GM18498 (cell line): ENCODE results near the gene ZNF407.

Experiments used
- ATAC-seq: cut with Tn5 transposase; IDR thresholded peaks from one replicate; pipeline ENCODE4 v1.9.1; 2021; ENCODE audit warnings: mild to moderate bottlenecking, moderate library complexity; ENCODE audit not compliant: unreplicated experiment

The ZNF407 gene

DNA sequence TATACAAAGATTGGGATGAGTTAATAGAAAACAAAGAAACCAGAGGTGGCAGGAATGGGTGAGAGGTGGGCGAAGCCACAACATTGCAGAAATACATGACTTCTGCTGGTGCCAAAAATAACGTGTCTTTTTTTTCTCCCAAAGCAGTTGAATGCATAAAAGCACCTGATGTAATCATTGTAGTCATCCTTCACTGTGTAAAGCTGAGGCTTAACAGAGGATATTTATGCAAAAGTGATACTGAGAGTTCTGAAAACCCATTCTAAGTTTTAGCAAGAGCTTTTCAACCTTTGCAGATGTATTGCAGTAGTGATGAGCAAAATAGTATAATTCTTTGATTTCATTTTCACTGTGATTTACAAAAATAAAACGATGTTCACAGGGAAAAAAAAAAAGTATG lies 438.3 kb downstream of the ZNF407 start:
- no peak for ATAC-seq

DNA sequence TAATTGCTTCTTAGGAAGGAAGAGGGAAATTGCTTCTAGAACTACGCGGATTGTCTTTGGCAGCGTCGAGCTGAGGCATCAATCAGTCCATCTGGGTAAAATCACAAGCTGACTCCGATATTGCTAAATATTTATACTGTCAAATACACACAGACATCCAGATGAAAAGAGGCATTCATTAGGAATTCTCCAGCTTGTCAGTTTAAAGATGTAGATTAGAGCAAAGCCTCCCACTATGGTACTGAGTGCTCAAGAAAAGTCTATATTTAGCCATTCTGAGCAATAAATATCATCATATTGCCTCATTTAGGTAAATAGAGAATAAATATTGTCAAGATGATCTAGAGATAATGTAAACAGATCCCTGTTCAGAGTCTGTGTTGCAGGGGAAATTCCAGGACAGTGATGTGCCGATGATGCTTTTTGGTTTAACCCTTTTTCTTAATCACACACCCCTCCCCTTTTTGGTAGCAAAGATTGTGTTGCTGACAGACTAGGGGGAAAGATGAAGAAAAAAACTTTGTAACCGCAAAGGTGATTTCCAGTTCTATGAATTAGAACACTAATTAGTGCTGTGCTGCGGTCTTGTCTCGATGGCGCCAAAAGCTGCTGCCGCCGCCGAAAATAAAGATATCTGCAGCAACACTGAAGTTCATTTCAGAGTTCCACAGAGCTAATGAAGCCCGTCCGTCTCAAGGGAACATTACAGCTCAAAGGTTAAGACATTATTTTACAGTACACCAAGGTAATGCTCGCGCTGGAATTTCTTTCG lies 439.4 kb downstream of the ZNF407 start:
- no peak for ATAC-seq

DNA sequence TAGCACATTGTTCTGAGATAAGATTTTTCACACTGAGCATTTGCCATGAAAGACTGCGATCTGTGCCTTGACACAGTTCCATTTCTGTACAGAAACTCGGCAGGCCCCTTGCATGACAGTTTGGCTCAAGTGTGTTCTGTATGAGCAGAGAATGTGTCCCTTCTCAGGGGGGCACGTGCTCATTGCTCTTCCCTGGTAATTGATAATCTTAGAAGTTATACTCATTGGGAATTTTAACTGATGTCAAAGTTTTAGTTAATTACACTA lies 440.0 kb downstream of the ZNF407 start:
- ATAC-seq, result no peak

DNA sequence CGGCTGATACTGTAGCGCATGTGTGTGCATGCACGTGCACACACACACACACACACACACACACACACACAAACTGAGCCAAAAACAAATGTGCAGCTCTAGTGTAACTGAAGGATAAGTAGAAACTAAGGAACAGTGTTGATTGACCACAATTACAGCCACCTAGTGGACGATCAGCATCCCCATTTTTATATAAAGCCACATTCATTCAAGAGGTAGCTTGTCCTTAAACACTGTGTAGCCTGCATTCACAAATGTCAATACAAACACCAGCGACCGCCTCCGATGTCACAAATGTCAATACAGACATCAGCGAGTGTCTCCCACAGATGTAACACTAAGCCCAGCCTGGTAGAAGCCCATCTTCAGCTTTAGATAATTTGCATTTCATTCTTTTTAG lies 443.9 kb downstream of the ZNF407 start:
- no peak for ATAC-seq

DNA sequence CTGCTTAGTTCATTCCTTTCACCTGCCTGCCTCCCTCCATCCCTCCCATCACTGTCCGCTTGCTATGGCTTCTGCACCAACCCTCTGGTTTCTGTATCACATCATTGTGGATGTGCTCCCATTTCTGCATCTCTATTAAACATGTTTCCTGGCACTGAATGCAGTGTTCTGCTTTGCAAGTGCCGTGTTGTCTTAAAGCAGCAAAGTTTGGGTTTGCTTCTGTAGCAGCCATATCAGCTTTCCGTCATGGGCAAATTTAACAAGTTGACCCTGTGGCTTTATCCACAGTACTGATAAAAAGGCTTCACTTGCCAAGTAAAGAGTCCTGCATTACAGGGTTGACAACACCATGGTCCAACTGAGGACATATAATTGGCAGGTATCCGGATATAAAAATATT lies 445.8 kb downstream of the ZNF407 start:
- ATAC-seq, result no peak

DNA sequence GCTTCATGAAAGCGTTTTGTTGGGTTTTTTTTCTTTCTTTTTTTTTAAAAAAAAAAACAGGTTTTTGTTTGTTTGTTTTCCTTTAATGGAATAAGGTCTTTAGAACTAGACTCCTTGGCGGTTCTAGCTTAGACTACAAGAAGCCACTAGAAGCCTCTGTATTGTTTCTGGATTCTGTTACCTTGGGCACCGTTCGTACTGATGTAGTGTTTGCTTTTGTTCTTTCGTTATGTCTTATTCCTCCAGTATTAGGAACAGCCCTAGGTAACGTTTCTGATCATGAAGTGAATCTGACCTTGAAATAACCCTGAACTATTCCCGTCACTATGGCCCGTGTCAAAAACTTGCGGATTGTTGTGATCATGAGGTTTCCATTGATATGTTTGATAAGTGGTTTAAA lies 446.6 kb downstream of the ZNF407 start:
- ATAC-seq, result no peak

DNA sequence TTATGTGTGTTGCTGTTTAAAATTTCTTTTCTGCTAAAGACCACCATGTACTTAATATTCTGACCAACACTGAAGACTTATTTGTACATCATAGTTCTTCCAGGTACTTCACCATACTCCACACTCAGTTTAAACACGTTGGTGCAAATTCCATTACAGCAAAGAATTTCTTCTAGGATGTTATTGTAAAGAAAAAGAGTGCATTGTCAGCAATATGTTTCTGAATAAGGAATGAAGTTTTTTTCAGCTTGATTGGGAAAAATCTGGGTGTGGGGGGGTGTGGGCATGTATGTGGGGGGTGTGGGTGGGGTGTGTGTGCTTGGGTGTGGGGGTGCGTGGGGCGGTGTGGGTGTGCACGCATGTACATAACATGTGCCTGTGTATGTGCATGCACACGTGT lies 447.1 kb downstream of the ZNF407 start:
- no peak for ATAC-seq

DNA sequence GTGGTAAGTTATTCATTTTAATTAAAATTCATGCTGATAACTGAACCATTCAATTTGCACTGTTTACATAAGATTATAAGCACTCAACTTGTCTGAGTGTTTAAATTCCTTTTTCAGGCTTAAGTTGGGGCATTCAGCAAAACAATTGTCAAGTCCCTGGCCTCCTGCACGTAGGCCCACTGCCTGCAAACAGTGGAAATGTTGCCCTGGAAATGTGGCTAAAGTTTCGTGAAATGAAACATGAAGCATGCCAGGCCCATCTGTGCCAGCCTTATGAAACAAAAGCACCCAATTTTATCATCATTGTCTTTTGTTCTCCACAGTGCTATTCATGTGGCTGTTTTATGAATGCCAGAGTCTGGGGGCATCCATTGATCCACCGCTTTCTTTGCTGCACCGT lies 447.6 kb downstream of the ZNF407 start:
- ATAC-seq, result no peak

DNA sequence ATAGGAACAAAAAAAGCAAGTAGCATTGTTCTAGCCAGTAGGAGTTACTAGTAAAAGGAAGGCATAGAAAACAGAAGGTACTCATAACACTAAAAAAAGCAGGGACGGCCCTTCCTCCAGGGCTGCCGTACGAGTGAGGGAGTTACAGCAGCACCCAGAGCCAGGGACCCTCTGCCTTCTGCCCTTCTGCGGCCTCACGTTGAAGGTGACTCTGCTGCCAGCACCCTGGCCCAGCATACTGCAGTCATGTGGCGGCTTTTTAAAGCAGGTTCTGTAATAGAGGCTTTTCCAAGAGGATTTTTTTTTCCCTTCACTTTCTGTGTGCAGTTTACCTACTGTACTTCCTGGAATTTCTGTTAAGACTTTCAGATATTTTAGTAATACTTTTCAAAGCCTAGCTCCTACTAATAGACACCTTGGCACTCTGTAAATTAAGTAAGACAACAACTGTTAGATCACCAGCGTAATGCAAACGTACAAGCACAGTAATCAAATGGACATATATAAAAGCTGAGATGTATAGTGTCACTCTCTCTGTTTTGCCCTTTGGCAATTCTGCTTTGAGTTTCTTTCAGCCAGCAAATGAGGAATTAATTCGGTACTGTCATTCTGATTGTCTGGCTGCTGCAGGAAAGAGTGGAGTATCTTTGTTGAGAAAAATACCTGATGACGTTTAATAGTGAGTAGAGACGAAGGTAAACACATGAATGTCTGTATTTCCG lies 449.7 kb downstream of the ZNF407 start:
- no peak for ATAC-seq

DNA sequence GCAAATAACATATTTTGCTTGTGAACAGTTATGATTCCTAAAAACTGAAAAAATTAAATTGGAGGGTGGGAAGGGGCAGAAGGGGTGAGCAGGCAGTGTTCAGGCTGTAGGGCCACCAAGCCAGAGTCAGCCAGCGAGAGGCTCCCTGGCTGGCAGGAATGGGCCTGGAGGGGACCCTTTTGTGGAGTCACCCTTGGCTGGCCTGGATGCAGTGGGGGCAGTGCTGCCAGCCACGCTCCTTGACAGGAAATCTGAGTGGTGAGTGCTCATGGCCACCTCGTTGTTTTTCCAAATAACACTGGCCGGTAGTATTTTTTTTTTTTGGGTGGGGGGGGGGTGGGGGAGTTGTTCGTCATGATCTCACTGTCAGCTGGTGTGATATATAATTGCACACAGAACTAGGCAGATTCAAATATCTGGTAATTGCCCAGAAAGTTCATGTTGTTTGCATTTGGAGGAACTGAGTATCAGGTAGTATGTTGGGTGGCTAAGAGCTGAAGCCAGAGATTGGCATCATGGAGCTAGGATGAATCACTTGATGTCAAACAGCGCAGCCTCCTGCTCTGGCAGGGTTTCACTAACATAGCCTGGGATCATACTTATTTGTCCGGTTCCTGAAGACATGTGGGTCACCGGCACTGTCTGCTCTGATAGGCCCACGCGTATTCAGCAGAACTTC lies 451.2 kb downstream of the ZNF407 start:
- no peak for ATAC-seq

DNA sequence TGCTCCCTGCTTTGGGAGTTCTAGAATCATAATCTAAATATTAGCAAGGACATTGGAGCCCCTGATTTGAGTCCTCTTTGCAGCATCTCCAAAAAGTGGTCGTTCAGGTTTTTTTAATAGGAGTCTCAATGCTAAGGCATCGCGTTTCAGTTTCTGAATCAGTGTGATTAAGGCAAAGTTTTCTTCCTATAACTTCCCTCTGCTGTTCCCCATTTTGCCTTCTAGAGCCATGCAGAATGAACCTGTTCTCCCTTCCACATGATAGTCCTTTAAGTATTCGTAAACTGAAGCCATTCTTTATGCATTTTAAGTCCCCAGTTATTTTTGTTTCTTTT lies 451.8 kb downstream of the ZNF407 start:
- ATAC-seq, result no peak

DNA sequence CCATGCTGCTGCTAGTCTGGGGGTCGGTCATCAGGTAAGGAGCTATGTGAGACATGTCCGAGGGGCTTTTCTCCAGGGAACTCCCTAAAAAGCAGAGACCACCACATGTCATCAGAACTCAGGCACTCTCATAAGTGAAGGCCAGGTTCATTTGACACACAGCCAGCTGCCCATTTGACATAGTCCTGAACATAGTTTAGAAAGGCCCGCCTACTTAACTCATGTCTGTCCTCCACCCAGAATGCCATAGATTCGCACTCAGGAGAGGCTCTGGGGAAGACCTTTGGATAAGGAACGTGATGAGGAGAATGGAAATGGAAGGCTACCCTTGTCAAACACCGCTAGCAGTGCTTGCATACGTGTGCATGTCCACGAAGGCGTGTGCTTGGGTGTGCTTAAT lies 454.1 kb downstream of the ZNF407 start:
- no peak for ATAC-seq

DNA sequence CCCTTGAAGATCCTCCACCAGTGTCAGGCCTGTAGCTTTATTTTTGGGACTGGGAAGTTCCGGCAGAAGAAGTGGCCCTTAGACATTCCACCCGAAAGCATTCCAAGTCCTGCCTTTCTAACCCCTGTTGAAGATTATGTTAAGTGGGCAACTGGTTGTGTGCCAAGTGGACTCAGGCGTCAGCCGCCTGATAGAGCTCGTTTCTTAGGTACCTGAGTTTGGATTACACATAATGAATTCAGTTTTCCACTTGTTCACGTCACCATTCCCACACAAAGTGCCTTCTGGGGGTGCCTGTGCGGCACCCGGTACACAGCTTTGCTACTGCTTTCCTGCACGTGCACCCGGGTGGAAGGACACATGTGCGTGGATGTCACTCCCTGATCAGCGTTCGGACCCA lies 454.8 kb downstream of the ZNF407 start:
- ATAC-seq, result no peak

DNA sequence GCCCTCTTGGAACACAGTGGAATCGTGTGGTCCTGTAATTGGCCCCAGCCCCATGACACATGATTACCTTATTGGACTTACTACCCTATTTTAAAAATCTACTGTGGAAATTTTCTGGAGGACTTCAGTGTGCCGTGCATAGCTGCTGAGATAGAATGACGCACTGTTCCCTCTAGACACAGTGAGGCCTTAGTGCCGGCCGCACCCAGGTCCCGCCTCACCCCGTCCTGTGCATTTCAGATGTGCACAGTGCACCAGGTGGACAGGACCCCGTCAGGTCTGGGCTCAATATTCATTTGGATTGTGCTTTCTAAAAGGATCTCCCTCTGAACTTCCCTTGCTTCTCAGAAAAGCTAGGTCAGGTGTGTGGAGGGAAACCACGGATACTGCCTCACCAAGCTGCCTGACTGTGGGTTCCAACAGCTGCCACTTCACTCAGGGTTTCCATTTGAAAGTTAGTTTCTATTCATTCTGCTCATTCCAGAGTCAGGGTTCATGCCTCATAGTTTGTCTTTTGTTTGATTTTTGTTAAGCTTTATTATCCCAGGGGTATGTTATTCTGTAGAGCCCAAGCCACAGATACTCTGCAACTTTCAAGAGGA lies 455.5 kb downstream of the ZNF407 start:
- no peak for ATAC-seq

DNA sequence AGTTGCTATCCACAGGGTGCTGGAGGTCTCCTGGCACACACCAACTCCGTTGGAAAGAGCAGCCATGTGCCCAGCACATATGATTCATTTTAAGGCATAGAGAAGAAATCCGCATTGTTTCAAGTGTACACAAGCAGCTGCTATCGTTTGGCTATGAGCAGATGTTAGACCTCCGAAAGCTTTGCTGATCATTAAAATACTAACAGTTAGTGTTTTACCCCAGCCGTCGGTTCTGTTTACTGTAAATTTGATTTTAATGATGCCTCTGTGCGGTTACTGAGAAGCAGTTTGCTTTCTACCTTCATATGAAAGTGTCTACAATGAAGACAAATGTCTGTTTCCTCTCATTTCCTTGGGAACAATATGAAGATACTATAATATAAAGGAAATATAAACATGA lies 456.4 kb downstream of the ZNF407 start:
- no peak for ATAC-seq

DNA sequence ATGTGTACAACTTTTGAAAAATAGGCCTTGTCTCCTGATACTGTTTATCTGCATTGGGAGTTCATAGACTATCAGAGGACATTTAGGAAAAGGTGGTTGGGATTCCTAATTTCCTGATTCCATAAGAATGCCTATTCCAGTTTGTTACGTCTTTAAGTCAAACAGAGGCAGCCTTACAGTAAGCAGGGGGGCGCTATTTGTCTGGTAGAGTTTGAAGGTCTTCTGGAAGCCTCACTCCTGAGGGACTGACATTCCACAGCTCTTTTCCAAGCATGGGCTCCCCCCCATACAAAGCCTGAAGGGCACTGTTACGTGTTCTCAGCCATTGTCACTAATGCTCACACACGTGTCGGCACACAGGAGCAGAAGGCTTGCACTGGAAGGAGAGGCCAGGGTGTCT lies 456.9 kb downstream of the ZNF407 start:
- ATAC-seq, result no peak

DNA sequence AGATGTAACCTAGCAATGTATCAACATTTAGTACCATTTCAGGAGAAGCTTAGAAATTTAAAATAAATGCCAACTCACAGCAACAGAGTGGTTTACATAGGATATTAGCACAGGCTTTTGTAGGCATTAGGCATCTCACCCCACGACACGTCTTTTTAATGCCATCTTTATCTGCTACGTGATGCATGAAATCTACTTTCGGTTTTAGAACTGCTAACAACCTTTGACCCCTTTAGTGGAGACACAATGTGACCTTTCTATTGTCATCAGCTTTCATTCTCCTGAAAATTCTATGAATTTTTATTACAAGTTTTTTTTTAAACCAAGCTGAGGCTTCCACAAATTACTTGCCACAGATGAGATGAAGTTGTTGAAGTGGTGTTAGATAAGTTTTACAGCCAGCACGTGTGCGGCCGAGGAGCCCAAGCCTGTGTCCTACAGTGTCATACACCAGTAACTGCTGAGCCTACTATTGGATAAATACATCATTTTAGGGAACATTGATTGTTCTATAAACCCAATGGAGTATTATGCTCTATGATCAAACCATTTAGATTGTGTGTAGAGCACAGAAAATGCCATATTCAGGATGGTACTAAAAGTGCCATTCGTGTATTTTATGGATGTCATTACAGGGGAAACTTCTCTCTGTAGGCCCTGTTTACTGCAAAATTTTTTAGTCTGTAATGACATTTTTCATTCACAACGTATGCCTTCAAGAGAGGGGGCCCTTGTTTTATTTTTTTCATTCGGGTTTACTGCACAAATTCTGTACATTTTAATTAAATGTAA lies 459.7 kb downstream of the ZNF407 start:
- ATAC-seq, result no peak

DNA sequence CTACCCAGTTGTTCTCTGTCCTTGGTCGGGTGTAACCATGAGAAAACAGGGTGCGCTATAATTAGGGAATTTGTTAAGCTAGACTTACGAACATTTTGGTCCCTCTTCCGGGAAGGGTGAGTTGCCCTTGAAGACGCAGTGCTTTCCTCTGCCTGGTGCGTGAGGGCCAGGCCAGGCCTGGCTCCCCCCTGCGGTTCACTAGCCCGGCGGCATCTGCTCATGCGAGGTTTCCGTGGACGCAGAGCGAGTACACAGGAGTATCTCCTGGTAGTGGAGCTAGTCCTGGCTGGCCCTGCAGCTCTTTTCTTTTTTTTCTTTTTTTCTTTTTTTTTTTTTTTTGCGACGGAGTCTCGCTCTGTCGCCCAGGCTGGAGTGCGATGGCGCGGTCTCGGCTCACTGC lies 462.5 kb downstream of the ZNF407 start:
- ATAC-seq, result no peak

DNA sequence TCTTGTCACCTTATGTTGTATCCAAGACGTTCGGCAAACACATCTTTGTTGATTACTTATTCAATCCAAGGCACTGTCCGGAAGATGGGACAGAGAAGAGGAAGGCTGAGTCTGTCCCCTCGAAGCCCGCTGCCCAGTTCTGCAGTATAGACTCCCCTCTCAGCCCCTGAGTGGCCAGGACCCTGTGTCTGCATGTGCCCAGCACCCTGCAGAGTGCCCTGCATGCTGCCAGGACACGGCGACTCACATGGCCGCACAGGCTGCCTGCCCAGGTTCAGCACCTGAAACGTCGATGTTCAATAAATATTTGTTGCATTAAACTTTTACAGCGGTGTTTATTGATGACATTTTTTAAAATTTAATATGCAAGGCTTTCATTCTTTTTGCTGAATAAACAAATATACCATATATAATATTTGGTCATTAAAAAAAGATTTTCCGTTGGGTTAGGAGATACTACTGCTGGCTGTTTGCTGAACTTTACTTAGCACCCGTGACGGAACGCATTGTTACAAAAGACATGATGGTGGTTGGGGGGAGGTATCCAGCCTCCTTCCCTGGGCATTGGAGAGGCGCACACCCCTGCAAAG lies 464.7 kb downstream of the ZNF407 start:
- no peak for ATAC-seq

DNA sequence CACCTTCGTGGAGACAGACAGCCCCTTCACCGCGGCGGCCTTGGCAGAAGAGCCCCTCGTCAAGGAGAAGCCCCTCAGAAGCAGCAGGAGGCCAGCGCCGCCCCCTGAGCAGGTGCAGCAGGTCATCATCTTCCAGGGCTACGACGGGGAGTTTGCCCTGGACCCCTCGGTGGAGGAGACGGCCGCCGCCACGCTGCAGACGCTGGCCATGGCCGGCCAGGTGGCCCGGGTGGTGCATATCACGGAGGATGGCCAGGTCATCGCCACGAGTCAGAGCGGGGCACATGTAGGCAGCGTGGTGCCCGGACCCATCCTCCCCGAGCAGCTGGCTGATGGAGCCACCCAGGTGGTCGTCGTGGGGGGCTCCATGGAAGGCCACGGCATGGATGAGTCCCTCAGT lies 465.5 kb downstream of the ZNF407 start:
- no peak for ATAC-seq
